ENCODE measurements around the gene LHCGR.

The LHCGR gene

GRCh38 chr2:48734576-48735303 is 20.8 kb downstream of the LHCGR start:
- DNase-seq (ENCODE audit: low read depth), result no peak
- H3K4me3 ChIP-seq (ENCODE audit: control insufficient read depth, low read depth, low read length), result no peak overlapping the region
- no peak for TF ChIP-seq CTCF (IDR thresholded peaks at IDR 0.05; ENCODE audit: control insufficient read depth, insufficient read depth, low read depth, low read length, missing control alignments)

GRCh38 chr2:48733067-48733503 is 22.4 kb downstream of the LHCGR start:
- DNase-seq (ENCODE audit: low read depth), result no peak

DNA sequence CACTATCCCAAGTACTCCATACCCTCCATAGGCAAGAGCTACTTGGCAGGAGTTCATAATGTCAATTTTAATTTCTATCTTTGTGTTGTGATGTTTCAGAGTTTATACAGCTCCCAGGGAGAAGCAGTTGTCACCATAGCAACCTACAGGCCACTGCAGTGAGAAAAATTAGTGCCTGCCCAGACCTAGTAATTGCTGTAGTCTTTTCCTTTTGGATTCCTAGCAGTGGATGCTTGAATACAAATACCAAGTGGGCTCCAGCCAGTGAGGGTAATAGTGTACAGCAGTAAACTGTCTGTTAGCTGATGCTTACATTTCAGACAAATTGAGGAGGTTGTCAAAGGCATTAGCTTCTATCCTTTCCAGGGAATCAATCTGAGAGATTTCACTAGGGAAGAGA is 26.7 kb downstream of the LHCGR start:
- TF ChIP-seq CTCF (IDR thresholded peaks at IDR 0.05; ENCODE audit: control insufficient read depth, insufficient read depth, low read depth, low read length, missing control alignments), result no peak
- no peak overlapping the region for H3K4me3 ChIP-seq (ENCODE audit: control insufficient read depth, low read depth, low read length)
- DNase-seq (ENCODE audit: low read depth), result no peak

More at GRCh38 chr2:48733067-48733503, 22.4 kb downstream of the LHCGR start:
- no peak for TF ChIP-seq CTCF (IDR thresholded peaks at IDR 0.05; ENCODE audit: control insufficient read depth, insufficient read depth, low read depth, low read length, missing control alignments)
- H3K4me3 ChIP-seq (ENCODE audit: control insufficient read depth, low read depth, low read length), result no peak overlapping the region

DNA sequence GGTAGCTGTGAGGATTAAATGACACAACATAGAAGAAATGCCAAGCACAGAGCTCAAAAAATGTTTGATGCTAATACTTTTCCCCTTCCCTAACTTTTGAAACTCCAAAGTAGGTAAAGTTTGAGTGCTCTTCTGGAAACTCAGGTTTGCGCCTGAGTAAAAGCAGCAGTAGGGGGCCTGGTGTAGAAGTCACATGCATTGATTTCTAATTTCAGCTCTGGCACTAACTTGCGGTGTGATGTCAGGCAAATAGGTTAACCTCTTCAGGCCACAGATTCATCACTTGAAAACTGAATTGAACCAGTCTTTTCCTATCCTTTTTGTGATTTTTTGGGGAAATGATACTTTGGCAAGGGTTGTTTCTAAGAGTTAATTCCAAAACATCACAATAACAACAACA is 27.2 kb downstream of the LHCGR start:
- no peak for TF ChIP-seq CTCF (IDR thresholded peaks at IDR 0.05; ENCODE audit: control insufficient read depth, insufficient read depth, low read depth, low read length, missing control alignments)
- H3K4me3 ChIP-seq (ENCODE audit: control insufficient read depth, low read depth, low read length), result no peak overlapping the region
- DNase-seq (ENCODE audit: low read depth), result no peak

DNA sequence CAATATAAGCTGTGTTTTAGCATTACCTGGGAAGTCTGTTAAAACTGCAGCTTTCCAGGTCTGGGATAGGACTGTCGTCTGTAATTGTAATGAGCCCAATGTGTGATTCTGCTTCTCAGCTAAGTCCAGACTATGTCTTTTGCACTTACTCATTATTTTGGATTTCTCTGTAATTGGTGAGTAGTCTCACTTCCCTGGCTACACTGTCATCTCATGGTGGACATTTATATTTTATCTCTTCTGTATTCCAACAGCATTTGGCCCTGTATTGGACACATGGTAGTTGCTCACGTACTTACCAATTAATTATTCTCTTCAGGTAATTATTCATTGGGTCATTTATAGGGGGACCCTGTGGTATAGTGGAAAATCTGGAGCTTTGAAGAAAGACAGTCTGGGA is 28.0 kb downstream of the LHCGR start:
- TF ChIP-seq CTCF (IDR thresholded peaks at IDR 0.05; ENCODE audit: control insufficient read depth, insufficient read depth, low read depth, low read length, missing control alignments), result no peak
- no peak overlapping the region for H3K4me3 ChIP-seq (ENCODE audit: control insufficient read depth, low read depth, low read length)
- DNase-seq (ENCODE audit: low read depth), result no peak

GRCh38 chr2:48725696-48726494 is 29.6 kb downstream of the LHCGR start:
- no peak for DNase-seq (ENCODE audit: low read depth)
- no peak overlapping the region for H3K4me3 ChIP-seq (ENCODE audit: control insufficient read depth, low read depth, low read length)
- no peak for TF ChIP-seq CTCF (IDR thresholded peaks at IDR 0.05; ENCODE audit: control insufficient read depth, insufficient read depth, low read depth, low read length, missing control alignments)

Measured in AG09309 (cell line).